Activated T-cell treated with anti-CD3 and anti-CD28 coated beads for 1 hour (primary cell): ENCODE measurements around the gene JAML.
A peak's percentile ranks its signal among the peaks of the same experiment; 100 is the strongest.

Experiments used
- DNase-seq: peaks from one replicate; pipeline ENCODE4 v3.0.0-alpha.2; 2020; ENCODE audit warnings: low read depth

JAML gene

DNA sequence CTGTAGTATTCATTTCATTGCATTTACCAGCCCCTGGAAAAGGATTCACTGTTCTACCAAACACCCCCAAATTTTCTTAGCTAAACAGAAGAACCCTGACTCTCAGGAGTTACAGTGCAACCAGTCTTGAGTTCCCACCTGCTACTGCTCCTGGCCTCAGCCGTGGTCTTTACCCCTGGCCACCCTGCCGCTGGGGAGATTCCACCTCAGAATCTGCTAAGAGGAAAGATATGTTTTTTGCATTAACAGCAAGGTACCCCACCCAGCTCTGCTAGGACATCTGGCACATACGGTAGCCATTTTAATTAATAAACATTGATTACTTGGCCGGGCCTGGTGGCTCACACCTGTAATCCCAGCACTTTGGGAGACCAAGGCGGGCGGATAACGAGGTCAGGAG, 9.0 kb downstream of the JAML start:
- no peak for DNase-seq

DNA sequence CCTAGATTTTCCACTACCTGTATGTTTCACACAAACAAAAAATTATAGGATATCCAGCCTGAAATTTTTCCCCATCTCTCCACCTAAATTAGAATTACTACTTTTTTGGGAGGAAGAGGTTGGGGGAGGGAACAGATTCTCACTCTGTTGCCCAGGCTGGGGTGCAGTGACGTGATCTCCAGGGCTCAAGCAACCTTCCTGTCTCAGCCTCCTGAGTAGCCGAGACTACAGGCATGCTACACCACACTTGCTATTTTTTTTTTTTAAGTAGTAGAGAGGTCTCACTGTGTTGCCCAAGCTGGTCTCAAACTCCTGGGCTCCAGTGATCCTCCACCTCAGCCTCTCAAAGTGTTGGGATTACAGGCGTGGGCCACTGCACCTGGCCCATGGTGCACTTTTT, 9.5 kb downstream of the JAML start:
- no peak for DNase-seq

DNA sequence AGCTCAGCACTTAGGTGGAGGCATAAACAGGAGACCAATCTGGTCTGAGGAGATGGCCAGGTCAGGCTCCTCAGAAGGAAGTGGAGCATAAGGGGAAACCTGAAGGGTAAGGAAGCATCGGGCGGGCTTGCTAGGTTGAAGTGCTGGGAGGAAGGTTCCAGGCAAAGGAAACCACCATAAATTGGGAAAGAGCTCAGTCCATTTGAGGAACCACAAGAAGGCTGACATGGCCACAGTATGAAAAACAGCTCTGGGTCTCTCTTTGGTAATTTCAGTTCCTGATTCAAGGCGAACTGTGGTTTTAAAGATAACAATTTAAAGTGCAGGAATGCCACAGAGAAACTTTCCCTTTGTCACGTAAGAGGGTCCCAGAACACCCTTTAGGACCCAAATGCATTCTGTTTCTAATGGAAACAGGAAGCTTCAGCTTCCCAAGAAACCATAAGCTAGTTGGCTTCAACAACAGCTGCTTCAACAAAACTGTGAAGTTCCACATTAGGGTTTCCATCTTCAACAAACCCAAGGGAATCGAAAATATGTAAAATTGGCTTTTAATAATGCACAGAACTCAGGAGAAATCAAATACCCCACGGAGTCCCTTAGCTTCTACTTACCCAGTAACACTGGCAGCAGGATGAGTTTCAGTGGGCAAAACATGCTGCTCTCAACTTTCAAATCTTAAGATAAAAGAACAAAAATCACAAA, 10.4 kb downstream of the JAML start:
- no peak for DNase-seq

DNA sequence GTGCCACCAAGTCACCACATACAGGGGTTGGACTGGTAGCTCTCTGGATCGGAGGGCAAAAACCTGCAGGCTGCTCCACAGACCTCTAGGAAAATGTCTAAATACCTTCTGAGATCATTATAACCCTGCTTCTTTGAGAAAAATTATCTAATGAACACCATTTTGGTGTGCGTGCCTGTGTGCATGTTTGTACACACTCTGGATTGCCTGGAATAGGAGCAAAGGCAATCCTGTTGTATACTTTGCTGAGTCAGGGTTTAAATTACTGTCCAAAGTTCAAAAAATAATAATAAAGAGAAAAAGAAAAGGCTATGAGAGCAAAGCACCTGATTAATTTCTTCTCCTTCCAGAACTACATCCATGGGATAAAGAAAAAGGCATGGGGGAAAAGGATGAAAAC, 11.0 kb downstream of the JAML start:
- no peak for DNase-seq

DNA sequence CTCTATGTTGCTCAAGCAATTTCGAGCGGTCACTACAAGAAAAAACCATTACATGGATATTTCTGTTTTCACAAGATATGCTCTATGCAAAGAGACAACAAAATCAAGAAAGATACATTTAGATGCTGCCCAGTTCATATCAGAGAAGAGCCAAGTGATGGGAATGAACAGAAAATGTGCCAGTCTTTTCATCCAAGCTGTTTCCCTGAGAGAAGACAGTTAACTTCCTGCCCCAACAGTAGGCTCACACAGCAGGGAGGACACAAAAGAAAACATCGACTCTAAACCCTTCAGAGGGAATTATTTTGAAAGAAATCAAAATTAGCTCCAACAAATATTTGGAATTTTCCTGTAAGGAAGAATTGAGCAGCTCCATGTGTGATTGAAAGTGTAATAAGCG, 11.6 kb downstream of the JAML start:
- DNase-seq, result no peak

DNA sequence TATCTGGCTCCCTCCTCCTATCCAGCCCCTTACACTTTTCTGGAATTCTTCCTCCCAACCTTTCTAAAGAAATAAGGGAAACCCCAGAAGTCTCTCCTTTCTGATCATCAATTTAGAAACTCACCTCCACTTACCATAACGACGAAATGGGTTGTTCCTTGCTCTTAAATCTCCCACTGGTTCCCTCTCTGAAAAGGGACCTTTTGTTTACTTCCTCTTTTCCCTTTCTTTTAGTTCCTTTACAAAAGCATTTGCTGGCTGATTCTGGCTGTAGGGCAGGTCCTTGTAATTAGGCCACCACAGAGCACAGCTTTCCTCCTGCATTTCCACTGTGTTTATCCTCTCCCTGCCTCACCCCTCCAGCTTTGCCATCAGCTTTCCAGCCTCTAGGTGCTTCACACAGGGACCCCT, 12.0 kb downstream of the JAML start:
- no peak for DNase-seq

DNA sequence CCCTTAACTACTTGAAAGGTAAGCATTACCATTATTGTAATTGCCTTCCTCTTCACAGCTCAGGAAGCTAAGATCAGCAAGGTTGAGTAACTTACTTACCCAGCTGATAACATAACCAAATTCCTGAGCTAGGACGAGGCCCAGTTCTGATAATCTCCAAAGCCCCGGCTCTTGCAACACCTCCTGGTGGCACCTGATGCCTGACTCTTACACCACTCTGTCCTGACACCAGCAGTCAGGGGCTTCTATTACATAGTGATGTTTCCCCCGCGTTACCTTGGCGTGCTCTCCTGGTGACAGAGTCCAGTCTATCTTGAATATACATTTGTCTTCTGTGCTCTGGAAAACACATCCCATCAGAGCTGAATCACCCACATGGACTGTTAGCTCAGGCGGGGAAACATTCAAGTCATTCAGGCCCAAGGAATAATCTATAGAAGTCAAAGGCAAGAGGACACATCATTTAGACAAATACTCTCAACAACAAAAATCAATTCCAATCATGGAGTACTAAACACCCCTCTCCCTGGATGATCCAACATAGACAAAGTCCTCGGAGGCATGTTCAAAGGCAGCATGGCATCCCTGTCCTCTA, 12.6 kb downstream of the JAML start:
- no peak for DNase-seq

DNA sequence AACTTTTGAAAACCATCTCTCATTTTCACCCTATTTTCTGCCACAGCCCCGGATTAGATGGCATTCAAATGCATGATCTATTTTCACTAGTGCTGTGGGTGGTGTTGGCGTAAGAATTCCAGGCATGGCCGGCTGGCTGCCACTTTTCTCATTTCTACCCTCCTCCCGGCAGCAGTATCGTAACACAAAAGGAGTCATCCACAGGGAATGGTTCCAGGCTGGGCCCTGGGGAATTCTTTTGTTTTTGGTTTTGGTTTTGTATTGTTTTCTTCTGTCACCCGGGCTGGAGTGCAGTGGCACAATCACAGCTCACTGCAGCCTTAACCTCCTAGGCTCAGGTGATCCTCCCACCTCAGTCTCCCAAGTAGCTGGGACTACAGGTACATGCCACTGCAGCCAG, 13.8 kb downstream of the JAML start:
- no peak for DNase-seq

DNA sequence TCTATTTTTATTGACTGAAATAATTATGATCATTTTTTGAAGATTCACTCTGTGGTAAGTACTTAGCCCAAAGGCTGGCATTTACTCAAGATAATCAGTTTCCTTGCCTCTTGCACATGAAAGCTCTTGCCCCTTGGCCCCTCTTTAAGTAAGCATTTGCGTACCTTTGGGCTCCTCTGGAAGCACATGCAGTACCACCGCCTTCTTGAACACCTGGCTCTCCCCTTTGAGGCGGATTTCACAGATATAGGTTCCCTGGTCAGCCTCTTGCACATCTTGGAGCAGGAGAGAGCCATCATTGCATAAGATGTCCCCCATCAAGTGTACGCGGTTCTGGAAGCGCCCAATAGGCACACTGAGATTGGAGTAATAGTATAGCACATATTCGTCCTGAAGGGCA, 14.5 kb downstream of the JAML start:
- DNase-seq, result no peak

DNA sequence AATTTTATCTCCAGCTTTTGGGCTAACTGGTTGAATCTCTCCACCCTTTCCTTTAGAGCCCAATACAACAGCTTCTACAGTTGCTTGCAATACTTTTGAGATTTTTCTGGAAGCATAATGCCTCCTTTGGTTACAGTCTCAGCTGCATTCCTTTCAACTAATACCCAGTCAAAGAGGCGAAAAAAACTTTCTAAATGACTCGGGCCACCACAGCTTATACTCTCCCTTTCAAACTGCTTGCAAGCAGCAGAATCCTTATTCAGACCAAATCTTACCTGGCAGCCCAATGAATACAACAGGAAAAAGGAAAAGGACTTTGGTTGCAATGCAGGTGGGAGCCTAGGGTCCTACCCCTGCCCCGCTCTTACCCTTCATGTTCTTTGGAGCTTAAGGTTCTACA, 15.8 kb downstream of the JAML start:
- no peak for DNase-seq

DNA sequence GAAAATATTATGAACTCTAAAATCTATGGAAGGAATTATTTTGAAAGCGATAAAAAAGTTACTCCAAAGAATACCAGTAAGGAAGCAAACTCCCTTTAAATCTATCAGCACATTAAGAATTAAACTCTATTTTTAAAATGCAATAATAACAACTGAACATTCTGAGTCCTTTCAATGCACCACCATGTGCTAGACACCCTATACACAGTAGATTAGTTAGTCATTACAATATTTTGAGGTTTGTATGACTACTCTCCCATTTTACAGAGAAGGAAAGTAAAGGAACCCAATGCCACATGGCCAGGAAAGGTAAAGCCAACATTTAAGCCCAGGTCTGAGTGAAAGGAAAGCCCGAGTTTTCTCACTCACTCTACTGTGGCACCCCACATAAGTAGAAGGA, 17.7 kb downstream of the JAML start:
- DNase-seq, result no peak

DNA sequence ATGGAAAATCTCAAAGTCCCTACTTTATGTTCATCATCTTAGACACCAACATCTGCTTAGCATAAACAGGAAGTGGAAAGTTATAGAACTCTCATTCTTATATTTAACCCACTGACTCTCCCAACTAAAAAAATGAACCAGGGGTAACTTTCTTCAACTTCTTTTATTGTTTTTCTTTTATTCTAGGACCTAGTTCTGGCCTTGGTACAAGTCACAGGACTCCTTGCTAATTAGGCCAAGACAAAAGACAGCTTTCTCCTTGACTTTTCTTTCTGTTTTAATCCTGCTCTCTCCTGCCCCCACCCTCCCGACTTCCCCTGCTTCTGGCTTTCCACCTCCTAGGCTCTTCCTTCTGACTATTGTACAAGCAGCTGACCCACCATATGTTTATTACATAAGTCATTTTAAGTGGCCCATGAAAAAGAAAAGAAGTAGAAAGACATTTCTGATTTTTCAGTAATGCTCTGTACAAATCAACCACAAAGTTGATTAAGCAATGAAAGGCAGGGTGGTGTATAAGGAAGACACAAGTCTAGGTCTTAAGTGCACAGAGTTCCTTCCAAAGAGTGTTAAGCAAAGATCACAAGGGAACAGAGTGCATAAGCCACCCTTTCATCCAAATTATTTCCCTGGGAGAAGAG, 18.3 kb downstream of the JAML start:
- no peak for DNase-seq

DNA sequence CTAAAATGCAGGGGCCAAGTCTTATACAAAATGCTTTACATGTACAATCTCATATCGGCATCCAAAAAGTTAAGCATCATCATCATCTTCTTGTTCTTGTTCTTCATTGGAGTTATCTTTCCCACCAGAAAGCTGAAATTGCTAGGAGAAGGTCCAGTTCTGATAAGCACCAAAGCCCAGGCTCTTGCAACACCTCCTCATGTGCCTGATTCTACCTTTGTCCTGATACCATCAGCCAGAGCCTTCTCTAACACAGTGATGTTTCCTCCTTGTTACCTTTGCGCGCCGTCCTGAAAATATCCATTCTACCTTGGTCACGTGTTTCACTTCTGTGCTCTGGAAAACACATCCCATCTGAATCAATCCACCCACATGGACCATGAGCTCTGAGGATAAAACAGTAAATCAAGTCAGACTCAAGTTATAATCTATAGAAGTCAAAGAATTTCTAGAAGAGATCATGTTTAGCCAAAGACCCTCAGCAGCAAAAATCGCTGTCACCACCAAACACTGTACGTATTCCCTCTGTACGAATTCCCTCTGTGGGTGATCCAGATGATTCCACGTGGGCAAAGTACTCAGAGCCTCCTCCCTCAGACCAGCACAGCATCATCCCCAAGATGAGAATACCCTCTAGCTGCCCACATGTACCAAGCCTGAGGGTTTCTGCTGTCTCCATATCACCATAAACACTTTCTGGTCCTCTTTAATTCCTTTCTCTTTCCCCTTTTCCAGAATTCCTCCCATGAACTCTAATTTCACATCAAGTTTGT, 19.0 kb downstream of the JAML start:
- no peak for DNase-seq

DNA sequence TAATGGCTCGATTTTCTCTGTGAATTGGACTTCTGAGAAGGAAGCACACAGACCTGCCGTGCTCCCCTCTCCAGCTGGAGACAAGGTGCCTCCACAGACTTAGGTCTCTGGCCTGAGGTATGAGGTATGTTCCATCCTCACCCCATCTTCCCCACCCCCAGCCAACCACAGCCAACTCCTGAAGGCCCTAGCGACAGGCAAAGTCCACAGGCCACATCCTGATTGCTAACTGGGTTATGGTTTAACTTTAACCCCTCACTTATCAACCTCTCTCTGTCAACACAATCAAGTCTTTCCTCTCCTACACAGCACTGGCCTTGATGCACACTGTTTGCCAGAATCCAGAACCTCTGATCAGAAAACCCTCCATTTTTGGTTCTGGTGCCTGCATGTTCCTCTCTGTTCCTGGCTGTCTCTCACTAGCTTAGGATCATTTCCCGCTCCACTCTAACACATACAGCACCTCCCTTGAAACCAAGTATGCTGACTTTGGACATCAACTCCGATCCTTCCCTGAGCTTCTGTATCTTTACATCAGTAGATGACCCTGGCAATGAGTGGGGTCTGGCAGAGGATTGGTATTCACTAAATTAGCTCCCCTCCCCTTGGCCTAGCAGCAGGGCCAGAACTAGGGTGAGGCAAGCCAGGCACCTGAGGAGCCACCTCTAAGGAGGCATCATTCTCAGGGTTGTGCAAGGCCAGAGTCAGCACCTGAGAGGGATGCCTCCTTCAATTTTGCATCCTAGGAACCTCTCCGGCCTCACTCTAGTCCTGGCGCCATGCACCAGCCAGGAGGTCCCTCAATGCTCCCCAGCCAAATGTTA, 22.0 kb downstream of the JAML start:
- peak; percentile 37 for DNase-seq

DNA sequence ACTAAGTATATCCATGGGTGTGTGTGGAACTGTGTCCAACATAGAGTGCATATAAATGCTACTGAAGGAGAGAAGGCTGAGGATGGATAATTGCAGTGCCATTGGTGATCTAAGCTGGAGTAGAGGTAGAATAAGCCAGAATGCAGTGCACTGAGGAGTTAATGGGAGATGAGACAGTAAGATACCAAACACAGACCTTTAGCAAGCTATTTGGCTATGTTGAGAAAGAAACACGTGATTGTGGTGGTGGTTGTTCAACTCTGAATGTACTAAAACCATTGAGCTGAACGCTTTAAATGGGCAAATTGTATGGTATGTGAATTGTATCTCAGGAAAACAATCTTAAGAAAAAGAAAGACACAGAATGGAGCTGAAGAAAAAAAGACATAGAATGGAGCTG, 22.8 kb downstream of the JAML start:
- DNase-seq, result no peak

DNA sequence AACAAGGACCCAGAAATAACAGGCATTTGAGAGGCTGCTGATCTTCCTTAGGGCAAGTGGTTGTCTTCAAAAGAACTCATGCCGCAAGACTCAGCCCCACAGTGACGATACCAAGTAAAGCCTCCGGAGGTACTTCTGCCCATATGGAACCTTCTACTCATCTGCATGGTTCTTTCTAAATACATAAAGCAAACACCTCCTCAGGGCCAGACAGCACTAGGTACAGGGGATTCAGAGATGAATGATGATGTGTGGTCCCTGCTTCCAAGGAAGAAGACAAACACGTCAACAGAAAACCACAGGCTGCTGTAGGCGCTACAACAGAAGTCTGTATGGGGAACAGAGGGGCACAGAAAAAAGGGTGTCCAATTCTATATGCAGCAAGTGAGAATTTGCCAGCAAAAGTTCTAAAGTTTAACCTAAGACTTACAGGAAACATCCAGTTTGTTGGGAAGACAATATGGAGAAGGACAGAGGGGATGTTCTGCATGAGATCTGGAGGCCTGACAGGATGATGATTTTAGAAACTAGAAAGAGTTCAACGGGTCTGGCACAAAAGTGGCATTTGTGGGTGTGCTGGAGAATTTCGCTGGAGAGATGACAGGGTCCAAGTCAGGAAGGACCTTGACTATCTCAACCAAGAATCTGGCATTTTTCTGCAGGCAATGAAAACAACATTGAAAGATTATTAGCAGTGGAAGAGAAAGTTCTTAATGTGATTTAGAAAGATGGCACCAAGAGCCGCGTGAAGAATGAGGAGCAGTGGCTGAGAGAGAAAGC, 23.7 kb downstream of the JAML start:
- DNase-seq, result no peak

DNA sequence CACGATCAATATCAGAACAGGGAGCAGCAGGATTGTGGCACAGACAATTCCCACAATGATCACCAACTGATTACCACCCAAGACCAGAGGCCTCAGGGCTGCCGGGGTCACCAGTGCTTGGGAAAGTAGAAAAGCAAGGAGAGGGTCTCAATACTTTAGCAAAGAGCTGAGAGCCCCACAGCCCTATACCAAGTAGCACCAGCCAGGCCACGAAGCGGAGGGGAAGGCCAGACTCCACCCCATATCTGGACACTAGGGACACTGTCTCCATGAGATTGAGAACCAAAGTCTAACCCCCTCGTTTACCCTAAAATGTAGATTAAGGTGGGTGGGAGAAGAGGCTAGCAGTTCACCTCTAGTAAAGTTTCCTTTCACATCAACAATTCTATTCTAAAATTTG, 24.3 kb downstream of the JAML start:
- no peak for DNase-seq

DNA sequence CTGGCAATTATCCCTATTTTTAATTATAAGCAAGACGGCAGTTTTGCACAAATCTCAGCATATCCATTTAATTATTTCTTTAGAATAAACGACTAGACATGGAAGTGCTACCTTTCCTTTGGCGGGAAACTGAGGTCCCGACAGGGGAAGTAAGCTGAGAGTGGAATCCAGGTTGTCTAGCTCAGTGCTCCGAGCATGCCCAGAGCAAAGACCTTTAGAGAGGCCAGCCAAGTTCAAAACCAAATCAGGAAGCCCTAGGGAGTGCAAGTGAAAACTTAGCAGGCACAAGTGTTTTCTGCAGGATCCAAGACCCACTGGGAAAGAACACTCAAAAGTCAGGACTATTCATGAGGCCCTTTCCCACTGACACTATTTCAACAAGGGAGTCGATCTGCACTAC, 25.7 kb downstream of the JAML start:
- no peak for DNase-seq

DNA sequence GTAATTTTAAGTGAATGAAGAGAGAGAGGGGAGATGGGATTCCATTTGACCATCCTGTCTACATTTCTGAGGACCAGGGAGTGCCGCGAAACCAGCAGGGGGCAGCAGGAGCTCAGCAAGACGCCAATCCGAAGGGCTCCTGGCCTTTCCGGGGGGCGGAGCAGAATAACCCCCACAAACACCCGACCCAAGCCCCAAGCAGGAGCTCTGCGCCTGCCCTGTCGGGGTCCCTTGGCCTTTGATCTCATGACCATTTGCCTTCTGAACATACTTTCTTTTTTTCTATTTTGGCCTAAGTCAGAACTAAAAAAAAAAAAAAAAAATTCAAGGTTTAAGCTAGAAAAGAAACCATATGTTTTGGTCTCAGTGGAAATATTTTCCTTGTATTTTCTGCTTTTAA, 26.4 kb downstream of the JAML start:
- peak; percentile 84 for DNase-seq

DNA sequence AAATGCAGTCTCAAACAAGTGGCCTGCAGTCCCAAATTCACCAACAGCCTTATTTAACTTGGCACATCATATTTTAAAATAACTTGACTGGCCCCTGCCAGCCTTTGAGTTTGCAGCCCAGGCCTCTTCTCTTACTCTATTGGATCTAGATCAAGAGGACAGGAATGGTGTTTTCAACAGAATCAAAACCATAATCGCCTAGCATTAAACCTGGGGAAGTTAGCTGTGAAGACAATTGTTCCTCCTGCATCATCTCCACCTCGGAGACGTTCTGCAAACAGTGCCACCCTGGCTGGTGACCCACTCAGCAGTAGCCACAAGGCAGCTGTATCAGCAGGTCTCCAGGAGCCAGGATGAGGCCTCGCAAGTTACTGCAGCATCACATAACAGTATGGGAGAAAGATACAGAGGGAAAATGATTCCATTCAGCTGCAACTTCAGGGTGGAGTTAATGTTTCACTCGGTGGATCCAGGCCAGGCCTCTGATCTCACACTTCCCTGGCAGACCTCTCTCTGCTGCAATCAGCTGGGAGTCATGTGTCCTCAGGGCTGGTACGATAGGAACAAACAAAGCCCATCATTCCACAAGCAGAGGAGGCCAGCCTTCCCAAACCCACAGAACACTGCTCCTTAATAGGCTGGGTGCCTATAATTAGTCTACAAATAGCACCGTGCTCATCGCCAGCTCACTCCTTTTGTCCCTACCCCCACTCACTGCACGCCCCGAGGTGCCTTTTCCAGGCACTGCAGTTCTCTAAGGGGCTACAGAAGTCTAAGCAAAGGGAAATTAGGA, 29.8 kb downstream of the JAML start:
- no peak for DNase-seq
